GM12892 (cell line): ENCODE results near the gene COL1A1.

Experiments
- POLR2A ChIP-seq: IDR thresholded peaks from 2 replicates; pipeline ENCODE4 v1.6.1; 2011; ENCODE audit warnings: low read depth, low read length, control low read depth
- POLR2AphosphoS5 ChIP-seq: IDR thresholded peaks from 2 replicates; pipeline ENCODE4 v1.6.1; 2011; ENCODE audit warnings: low read depth, low read length, control low read depth

DNA sequence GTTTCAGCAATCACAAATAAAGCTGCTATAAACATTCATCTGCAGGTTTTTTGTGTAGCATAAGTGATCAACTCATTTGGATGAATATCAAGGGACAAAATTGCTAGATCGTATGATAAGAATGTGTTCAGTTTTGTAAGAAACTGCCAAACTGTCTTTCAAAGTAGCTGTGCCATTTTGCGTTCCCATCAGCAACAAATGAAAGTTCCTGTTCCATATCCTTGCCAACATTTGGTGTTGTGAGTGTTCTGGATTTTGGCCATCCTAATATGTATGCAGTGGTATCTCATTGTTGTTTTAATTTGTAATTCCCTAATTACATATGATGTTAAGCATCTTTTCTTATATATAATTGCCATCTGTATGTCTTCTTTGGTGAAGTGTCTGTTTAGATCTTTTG, 36.5 kb upstream of the COL1A1 start:
- TF ChIP-seq POLR2A (no peak), POLR2AphosphoS5 (no peak)
